SK-N-SH (cell line): ENCODE measurements around the gene FZD10. TPM values are rescaled to one million over a fixed set of nuclear protein-coding genes. Genes with fewer than 3 reads are reported as not detected.

ENCODE experiments used
- CTCF ChIA-PET: fragments of 300-600, 350-600 bp; formaldehyde crosslinking; extraction: SDS; loops from one replicate; lab custom pipeline; 2021; lab: Yijun Ruan, JAX
- POLR2A ChIA-PET: fragments of 350-600 bp; sonication (Branson Sonifier 250); formaldehyde crosslinking; extraction: SDS; loops from one replicate; lab custom pipeline; 2020; ENCODE audit warnings: antibody characterized with exemption, inconsistent platforms; lab: Yijun Ruan, JAX
- DNase-seq: peaks from one replicate; pipeline ENCODE4 v3.0.0; 2012
- H2AFZ ChIP-seq: fragments of 200-600 bp; sonication (generic); 2 replicates; pipeline ENCODE4 v1.8.1; 2016; ENCODE audit warnings: antibody characterized with exemption, mild to moderate bottlenecking, low read depth
- H3F3A ChIP-seq: fragments of 200-600 bp; sonication (generic); replicated peaks from 2 replicates; pipeline ENCODE3; 2016; ENCODE audit warnings: antibody characterized with exemption, mild to moderate bottlenecking; ENCODE audit not compliant: insufficient read depth
- H3K27ac ChIP-seq, 2 experiments: fragments of 200-500 bp in 1 of 2; fragments of 200-600 bp in 1 of 2; sonication (Bioruptor generic) in 1 of 2; sonication (generic), shearing (Covaris generic) in 1 of 2; 2 replicates each; pipeline versions ENCODE4 v1.5.1 to v1.6.1; 2014 to 2016; ENCODE audit warnings: low read depth in 2 of 2, inconsistent platforms in 1 of 2, low read length in 1 of 2, mild to moderate bottlenecking in 1 of 2, mixed read lengths in 1 of 2
- H3K27me3 ChIP-seq: fragments of 200-600 bp; sonication (generic), shearing (Covaris generic); 2 replicates; pipeline ENCODE4 v1.6.1; 2016; ENCODE audit warnings: mixed run types; ENCODE audit not compliant: insufficient read depth
- H3K36me3 ChIP-seq, 2 experiments: fragments of 200-500 bp in 1 of 2; fragments of 200-600 bp in 1 of 2; sonication (Bioruptor generic) in 1 of 2; sonication (generic) in 1 of 2; replicated peaks in 1 of 2; 2 replicates each; pipeline versions ENCODE3 to v1.5.1; 2014 to 2016; ENCODE audit warnings: low read length in 1 of 2, mild to moderate bottlenecking in 1 of 2; ENCODE audit not compliant: insufficient read depth in 2 of 2, control insufficient read depth in 1 of 2
- H3K4me1 ChIP-seq, 2 experiments: fragments of 200-500 bp in 1 of 2; fragments of 200-600 bp in 1 of 2; sonication (Bioruptor generic) in 1 of 2; sonication (generic), shearing (Covaris generic) in 1 of 2; 2 replicates each; pipeline versions ENCODE4 v1.5.1 to v1.6.1; 2014 to 2016; ENCODE audit warnings: low read depth in 1 of 2, low read length in 1 of 2, mixed run types in 1 of 2; ENCODE audit not compliant: insufficient read depth in 2 of 2, control insufficient read depth in 1 of 2
- H3K4me2 ChIP-seq: fragments of 200-600 bp; sonication (generic), shearing (Covaris generic); 2 replicates; pipeline ENCODE4 v1.6.1; 2017; ENCODE audit warnings: mixed run types
- H3K4me3 ChIP-seq, 2 experiments: fragments of 200-500 bp in 1 of 2; fragments of 200-600 bp in 1 of 2; sonication (Bioruptor generic) in 1 of 2; sonication (generic), shearing (Covaris generic) in 1 of 2; 2 replicates each; pipeline versions ENCODE4 v1.5.1 to v1.8.1; 2014 to 2016; ENCODE audit warnings: low read depth in 2 of 2, inconsistent platforms in 1 of 2, low read length in 1 of 2, mild to moderate bottlenecking in 1 of 2, mixed read lengths in 1 of 2, moderate library complexity in 1 of 2
- H3K79me2 ChIP-seq: fragments of 200-600 bp; sonication (generic); 2 replicates; pipeline ENCODE4 v1.8.1; 2017; ENCODE audit warnings: mild to moderate bottlenecking; ENCODE audit not compliant: insufficient read depth
- H3K9ac ChIP-seq: fragments of 200-600 bp; sonication (generic); 2 replicates; pipeline ENCODE4 v1.6.1; 2017; ENCODE audit warnings: mixed run types
- H3K9me2 ChIP-seq: fragments of 200-600 bp; sonication (generic); 2 replicates; pipeline ENCODE4 v1.6.1; 2017; ENCODE audit warnings: mixed run types
- H3K9me3 ChIP-seq: fragments of 200-600 bp; sonication (generic); 2 replicates; pipeline ENCODE4 v1.6.1; 2017; ENCODE audit warnings: mixed run types, mild to moderate bottlenecking, moderate library complexity
- H4K20me1 ChIP-seq: fragments of 200-600 bp; sonication (generic); 2 replicates; pipeline ENCODE4 v1.6.1; 2017; ENCODE audit warnings: mild to moderate bottlenecking, mixed run types; ENCODE audit not compliant: insufficient read depth
- ELF1 ChIP-seq: IDR thresholded peaks from 2 replicates; pipeline ENCODE4 v1.4.0; 2012
- FOXM1 ChIP-seq: IDR thresholded peaks from 2 replicates; pipeline ENCODE4 v1.4.0; 2012; ENCODE audit warnings: low read depth, mild to moderate bottlenecking
- GATA2 ChIP-seq: sonication (generic); formaldehyde crosslinking; IDR thresholded peaks from 2 replicates; pipeline ENCODE4 v1.5.0; 2020; ENCODE audit warnings: mild to moderate bottlenecking, missing genetic modification reagents
- MEF2A ChIP-seq: IDR thresholded peaks from 2 replicates; pipeline ENCODE4 v1.4.0; 2012; ENCODE audit warnings: low read depth, borderline replicate concordance
- RXRA ChIP-seq: IDR thresholded peaks from 2 replicates; pipeline ENCODE4 v1.4.0; 2012; ENCODE audit warnings: low read depth, mild to moderate bottlenecking, borderline replicate concordance
- SIN3A ChIP-seq: IDR thresholded peaks from 2 replicates; pipeline ENCODE4 v1.6.1; 2012; ENCODE audit warnings: low read depth, mild to moderate bottlenecking, low read length, moderate library complexity, borderline replicate concordance
- SMC3 ChIP-seq: IDR thresholded peaks from 2 replicates; pipeline ENCODE4 v1.6.1; 2012; ENCODE audit warnings: low read depth, low read length, improper control_type of control experiment
- TEAD4 ChIP-seq: IDR thresholded peaks from 2 replicates; pipeline ENCODE4 v1.4.0; 2012; ENCODE audit warnings: mild to moderate bottlenecking, borderline replicate concordance; ENCODE audit not compliant: insufficient read depth
- USF1 ChIP-seq: IDR thresholded peaks from 2 replicates; pipeline ENCODE4 v1.4.0; 2012; ENCODE audit warnings: low read depth, borderline replicate concordance
- ZBTB33 ChIP-seq: IDR thresholded peaks from 2 replicates; pipeline ENCODE4 v1.4.0; 2012; ENCODE audit warnings: low read depth, borderline replicate concordance
- WGBS: methylation state at CpG from one replicate; pipeline ENCODE4 v1.1.6; 2017; ENCODE audit warnings: low lambda C conversion rate; 5-methylcytosine and 5-hydroxymethylcytosine counted together
- polyA plus RNA-seq, 3 experiments: library from polyadenylated mRNA; depleted of rRNA; stranded (reverse); fragments of >200 nt; gene quantifications; 2 replicates each; pipeline ENCODE4 v1.2.3, GENCODE V29; 2012

The FZD10 gene
- polyA plus RNA-seq, 1 of the 3 experiments (the other 2 are of a cell fraction) = not detected

- no peak overlapping the region for H2AFZ ChIP-seq
- CTCF ChIA-PET = no interaction called here
Measured at GRCh38 chr12:130147875-130148596, 14.2 kb upstream of the FZD10 start.

GRCh38 chr12:130151846-130152245 is 10.4 kb upstream of the FZD10 start:
- no peaks in the 10 kb centered on the region for H3K4me1 ChIP-seq
- no peaks in the 10 kb centered on the region for H3K79me2 ChIP-seq
- no peak overlapping the region for H3K4me3 ChIP-seq
- H3K27ac ChIP-seq = no peak overlapping the region
- no peaks in the 10 kb centered on the region for H4K20me1 ChIP-seq
- DNase-seq = no peak
- CTCF ChIA-PET = no interaction called here
- no peak overlapping the region for H3K9ac ChIP-seq
- TF ChIP-seq MEF2A (no peak), ZBTB33 (no peak), RXRA (no peak), SMC3 (no peak), TEAD4 (no peak), ELF1 (no peak), FOXM1 (no peak)
- no peaks in the 10 kb centered on the region for H3K9me2 ChIP-seq
- H3F3A ChIP-seq = no peaks in the 10 kb centered on the region
- H3K9me3 ChIP-seq = no peaks in the 10 kb centered on the region
- POLR2A ChIA-PET = no interaction called here
- no peaks in the 10 kb centered on the region for H3K27me3 ChIP-seq
- H3K36me3 ChIP-seq = no peaks in the 10 kb centered on the region
- WGBS = 44% methylated on average over 9 of the region's 9 CpGs
- H2AFZ ChIP-seq = no peak overlapping the region
- H3K4me2 ChIP-seq = no peak overlapping the region

More at GRCh38 chr12:130147875-130148596, 14.2 kb upstream of the FZD10 start:
- no peaks in the 10 kb centered on the region for H3K9me3 ChIP-seq
- H3K36me3 ChIP-seq = no peaks in the 10 kb centered on the region
- H3K79me2 ChIP-seq = no peaks in the 10 kb centered on the region
- H3K27ac ChIP-seq = no peak overlapping the region
- H3K27me3 ChIP-seq = no peaks in the 10 kb centered on the region
- POLR2A ChIA-PET = no interaction called here
- H3F3A ChIP-seq = no peaks in the 10 kb centered on the region
- no peak for DNase-seq
- WGBS = 28% methylated on average over 6 of the region's 8 CpGs
- no peaks in the 10 kb centered on the region for H3K9me2 ChIP-seq
- no peak overlapping the region for H3K4me2 ChIP-seq
- H3K4me1 ChIP-seq = no peaks in the 10 kb centered on the region
- TF ChIP-seq MEF2A (no peak), USF1 (no peak), SIN3A (no peak), GATA2 (CRISPR knock-in tag) (no peak)
- H3K9ac ChIP-seq = no peak overlapping the region
- H3K4me3 ChIP-seq = no peak overlapping the region
- no peaks in the 10 kb centered on the region for H4K20me1 ChIP-seq
